Dedifferentiated amniotic fluid mesenchymal stem cell (primary cell): ENCODE data around the gene NUTM2G.
"Not testable (repeated sequence)": the region's sequence is repeated elsewhere in the genome, so short reads cannot be mapped to it uniquely, and the experiment has no call there.

Source experiments
- DNase-seq: peaks from one replicate; pipeline ENCODE4 v3.0.0-alpha.2; 2016; ENCODE audit errors: extremely low spot score

NUTM2G gene, protein sequence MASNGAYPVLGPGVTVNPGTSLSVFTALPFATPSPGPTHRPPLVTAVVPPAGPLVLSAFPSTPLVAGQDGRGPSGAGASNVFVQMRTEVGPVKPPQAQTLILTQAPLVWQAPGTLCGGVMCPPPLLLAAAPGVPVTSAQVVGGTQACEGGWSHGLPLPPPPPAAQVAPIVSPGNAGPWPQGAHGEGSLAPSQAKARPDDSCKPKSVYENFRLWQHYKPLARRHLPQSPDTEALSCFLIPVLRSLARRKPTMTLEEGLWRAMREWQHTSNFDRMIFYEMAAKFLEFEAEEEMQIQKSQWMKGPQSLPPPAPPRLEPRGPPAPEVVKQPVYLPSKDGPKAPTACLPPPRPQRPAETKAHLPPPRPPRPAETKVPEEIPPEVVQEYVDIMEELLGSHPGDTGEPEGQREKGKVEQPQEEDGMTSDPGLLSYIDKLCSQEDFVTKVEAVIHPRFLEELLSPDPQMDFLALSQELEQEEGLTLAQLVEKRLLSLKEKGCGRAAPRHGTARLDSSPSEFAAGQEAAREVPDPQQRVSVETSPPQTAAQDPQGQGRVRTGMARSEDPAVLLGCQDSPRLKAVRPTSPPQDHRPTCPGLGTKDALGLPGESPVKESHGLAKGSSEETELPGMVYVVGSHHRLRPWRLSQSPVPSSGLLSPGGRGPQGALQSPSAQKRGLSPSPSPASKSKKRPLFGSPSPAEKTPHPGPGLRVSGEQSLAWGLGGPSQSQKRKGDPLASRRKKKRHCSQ

DNA sequence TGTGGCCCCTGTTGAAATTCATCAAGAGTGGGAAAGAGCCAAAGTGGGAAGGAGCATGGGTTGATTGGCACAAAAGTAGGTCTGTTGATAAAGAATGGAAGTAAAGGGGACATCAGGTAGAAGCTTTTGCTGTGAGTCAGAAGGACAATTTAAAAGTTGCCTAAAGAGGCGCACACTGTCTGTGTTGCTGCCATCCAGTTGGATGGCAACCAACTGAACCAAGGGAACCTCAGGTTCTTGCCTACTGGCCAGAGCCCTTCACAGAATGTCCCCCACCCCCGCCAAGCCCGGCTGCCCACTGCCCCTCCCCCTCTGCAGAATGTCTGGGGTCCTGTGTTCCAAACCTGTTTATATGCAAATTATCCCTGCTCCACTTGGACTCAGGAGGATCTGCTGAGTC, at the start of gene NUTM2G:
NUTM2G (plus strand) TSS at position 301 of the 400 bp plus-strand sequence. CDS start 182 bp downstream, outside the sequence.
- DNase-seq = not testable (repeated sequence)

DNA sequence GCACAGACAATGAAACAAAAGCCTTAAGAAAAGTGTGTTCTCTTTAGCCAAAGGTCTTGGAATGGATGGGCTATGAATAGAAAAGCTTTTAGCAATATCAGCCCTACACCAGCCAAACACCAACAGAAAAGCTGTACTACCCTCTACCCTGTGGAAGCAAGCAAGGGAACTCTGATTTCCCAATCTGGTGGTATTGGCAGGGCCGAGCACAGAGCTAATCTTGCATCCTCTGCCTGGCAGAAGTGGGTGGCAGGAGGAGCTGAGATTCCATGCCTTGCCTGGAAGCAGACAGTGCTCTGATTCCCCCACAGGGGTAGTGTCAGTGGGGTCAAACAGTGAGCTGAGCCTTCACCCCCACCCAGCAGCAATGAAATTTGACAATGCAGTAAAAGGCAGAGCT, 44.7 kb upstream of the NUTM2G start:
- no peak for DNase-seq

DNA sequence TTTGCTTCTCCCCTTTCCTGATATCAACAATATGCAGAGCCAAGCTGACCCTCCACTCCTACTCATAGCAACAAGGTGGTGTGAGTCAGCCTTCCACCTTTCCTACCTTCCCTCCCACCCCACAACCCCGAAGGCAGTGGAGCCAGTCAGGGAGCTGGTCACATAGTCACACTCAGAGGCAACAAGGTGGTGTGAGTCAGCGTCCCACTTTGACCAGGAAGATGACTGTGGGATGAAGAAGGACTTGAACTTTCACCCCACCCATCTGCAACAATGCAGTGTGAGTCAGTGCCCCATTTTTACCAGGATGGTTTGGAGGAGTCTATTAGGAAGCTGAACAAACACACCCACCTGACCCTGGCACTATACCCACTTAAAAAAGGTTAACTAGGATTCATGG, 44.2 kb upstream of the NUTM2G start:
- no peak for DNase-seq

- no peak for DNase-seq
These were observed 43.2 kb upstream of the NUTM2G start for GRCh38 chr9:96885424-96885823.

DNA sequence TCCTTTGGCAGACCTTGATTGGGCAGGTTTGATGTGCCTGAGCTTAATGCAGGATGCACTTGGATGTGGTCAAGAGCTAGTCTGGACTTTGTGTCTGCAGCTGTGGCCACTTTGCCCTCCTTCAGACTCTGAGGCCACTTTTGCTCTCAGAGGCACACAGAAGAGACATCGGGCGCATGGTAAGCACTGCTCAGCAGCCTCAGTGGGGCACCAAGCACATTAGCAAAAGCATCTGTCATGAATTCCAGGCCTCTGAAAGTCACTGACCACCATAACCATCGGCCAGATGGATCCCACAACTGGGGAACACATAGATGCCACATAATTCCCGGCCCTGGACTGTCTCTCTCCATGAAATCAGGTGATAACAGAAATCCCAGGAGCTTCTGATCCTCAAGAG, 40.1 kb upstream of the NUTM2G start:
- DNase-seq = no peak

GRCh38 chr9:96892131-96892530, 36.5 kb upstream of the NUTM2G start:
- DNase-seq = no peak

DNA sequence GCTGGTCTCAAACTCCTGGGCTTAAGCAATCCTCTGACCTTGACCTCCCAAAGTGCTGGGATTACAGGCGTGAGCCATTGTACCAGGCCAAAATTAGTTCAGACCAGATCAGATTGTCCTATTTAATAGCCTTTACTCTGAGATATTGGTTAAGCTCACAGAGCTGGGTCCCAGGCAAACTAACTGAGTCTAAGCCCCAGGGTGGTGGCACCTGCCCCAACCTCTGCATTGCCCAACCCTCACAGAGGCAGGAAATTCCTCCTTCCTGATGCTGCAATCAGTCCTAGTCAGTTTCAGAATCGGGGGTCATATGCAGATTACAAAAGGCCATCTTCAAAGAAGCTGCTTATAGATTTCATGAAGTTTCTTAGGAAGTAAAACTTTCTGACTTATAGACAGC, 28.6 kb upstream of the NUTM2G start:
- not testable (repeated sequence) for DNase-seq

DNA sequence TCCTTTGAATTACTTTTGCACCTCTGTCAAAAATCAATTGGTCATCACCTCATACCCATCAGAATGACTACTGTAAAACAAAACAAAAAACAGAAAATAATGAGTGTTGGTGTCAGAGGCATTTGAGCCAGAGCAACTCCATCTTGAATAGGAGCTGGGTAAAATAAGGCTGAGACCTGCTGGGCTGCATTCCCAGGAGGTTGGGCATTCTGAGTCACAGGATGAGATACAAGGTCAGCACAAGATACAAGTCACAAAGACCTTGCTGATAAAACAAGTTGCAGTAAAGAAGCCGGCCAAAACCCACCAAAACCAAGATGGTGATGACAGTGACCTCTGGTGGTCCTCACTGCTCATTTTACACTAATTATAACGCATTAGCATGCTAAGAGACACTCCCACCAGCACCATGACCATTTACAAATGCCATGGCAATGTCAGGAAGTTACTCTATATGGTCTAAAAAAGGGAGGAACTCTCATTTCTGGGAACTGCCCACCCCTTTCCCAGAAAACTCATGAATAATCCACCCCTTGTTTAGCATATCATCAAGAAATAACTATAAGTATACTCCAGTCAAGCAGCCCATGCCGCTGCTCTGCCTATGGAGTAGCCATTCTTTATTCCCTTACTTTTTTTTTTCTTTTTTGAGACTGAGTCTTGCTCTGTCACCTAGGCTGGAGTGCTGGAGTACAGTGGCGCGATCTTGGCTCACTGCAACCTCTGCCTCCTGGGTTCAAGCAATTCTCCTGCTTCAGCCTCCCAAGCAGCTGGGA, 23.5 kb upstream of the NUTM2G start:
- DNase-seq = not testable (repeated sequence)

DNA sequence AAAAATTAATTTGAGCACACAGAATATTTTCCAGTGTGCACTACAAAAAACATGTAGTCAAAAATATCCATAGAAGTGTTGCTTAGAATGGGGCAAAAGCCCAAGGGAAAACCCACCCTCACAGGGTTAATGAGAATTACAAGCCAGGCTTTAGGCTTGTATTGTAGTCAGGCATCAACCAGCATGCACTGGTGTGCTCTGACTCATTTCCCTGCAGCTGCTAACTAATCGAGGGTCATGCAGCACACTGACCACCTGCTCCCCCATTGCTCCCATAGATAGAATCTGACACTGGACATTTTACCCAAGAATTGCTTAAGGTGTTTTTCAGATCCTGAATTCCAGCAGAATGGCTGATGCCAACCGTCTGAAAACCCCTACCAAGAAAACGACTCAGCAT, 20.2 kb upstream of the NUTM2G start:
- DNase-seq = not testable (repeated sequence)

- DNase-seq = not testable (repeated sequence)
These were observed 13.1 kb upstream of the NUTM2G start for GRCh38 chr9:96915539-96915938.

GRCh38 chr9:96916531-96916930, 12.1 kb upstream of the NUTM2G start:
- DNase-seq = not testable (repeated sequence)

DNA sequence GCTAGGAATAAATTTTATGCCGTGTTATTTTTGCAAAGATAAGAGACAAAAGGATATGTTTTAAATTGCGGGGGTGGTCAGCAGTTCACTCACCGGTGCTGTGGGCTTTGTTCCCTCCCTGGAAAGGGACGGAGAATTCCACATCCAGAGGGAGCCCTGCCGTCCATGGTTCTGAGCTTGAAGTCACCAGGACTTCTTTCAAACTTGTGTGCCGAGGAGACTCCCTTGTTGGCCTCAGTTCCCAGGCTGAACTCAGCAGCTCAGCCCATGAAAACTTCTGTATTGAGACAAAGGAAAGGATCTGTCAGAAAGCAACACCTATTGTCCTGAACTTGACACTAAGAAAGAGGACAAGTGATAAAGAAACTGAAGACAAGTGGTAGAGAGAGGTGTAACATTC, 10.1 kb upstream of the NUTM2G start:
- not testable (repeated sequence) for DNase-seq

GRCh38 chr9:96920803-96921202, 7.8 kb upstream of the NUTM2G start:
- DNase-seq = not testable (repeated sequence)

DNA sequence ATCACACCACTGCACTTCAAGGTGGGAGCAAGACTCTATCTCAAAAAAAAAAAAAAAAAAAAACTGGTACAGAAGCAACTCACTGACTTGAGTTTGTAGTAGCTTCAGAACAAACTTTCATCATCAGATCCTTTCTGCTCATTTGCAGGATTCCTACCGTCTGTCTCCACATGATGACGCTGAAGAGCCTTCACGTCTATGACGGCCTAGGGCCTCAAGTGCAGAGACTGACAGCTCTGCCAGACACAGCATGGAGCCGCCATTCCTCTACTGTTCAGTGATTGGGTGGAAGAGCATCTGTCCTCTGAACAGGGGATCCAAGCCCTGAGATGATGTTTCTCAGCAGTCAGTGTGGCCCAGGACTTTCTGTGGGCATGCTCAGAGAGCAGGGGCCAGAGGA, 3.1 kb upstream of the NUTM2G start:
- not testable (repeated sequence) for DNase-seq

GRCh38 chr9:96931665-96932064, 3.0 kb downstream of the NUTM2G start:
- not testable (repeated sequence) for DNase-seq

- DNase-seq = not testable (repeated sequence)
These were observed 5.5 kb downstream of the NUTM2G start for GRCh38 chr9:96934097-96934496.

DNA sequence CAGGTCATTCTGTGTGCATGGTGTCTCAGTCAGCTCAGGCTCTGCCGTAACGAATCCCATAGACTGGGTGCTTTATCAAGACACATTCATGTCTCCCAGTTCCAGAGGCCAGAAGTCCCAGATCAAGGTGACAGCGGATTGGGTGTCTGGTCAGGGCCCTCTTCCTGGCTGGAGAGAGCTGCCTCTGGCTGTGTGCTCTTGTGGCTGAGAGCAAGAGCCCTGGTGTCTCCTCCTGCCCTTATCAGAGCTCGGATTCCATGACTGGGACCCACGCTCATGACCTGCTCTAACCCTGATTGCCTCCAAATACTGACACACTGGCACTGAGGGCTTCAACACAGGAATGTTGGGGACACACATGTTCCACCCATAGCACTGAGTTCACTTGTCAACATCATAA, 6.1 kb downstream of the NUTM2G start:
- DNase-seq = not testable (repeated sequence)

DNA sequence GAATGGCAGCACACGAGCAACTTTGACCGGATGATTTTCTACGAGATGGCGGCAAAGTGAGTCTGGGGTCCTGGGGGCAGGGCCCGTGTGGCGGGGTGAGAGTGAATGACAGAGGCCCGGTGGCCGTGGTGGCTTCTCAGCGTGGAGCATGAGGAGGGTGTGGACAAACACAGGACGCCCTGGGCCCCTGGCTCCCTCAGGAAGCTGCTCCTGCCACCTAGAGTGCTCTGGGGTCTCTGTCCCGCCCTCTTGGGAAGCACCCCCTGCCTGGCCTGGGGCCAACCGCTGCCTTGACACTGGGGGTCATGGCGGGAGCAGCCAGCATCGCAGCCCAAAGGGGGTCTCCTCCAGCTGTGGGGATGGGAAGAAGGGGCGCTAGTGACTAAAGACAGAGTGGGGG, 6.8 kb downstream of the NUTM2G start:
- not testable (repeated sequence) for DNase-seq

DNA sequence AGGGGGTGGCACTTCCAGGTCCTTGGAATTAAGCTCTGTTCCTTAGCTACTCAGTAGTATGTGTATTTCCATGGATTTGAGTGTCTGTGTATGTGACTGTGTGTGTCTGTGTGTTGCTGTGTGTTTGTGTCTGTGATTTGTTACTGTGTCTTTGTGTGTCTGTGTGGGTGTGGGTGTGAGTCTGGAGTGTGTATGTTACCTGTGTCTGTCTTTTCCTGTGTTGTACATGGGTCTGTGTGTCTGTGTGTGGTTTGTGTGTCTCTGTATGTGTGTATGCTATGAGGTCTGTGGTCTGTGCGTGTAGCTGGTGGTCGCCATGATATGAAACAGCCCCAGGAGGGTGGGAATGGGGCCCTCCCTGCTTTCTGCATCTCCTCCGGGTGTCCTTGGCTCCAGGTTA, 8.8 kb downstream of the NUTM2G start:
- DNase-seq = not testable (repeated sequence)

DNA sequence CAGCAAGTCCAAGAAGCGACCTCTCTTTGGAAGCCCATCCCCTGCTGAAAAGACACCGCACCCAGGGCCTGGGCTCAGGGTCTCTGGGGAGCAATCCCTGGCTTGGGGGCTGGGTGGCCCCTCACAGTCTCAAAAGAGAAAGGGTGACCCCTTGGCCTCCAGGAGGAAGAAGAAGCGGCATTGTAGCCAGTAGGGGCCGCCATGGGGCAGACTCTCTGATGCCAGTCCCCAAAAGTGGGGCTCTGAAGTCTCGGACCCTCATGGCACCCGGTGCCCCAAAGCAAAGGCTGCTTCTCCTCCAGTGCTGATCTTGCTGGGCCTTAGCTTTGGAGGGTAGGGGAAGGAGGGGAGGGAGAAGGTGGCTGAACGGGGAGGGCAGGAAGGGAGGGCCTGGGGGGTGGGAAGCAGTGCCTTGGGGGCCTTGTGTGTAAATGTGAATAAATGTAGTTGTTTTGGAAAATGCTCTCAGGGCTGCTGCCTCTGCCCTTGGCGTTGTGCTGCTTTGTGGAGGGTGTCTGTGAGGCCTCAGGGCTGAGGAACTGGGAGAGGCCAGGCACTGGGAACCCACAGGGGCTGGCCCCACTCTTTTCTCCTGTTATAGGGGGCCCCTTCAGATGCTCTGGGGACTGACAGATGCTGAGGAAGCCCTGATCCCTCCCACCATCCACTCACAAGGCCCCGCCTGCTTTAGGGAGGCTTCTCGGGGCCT, 10.5 kb downstream of the NUTM2G start:
- DNase-seq = not testable (repeated sequence)

GRCh38 chr9:96940982-96941381, 12.3 kb downstream of the NUTM2G start:
- not testable (repeated sequence) for DNase-seq
